ENCODE measurements around the gene AGXT2.

GRCh38 chr5:35052838-35053237, 5.1 kb upstream of the AGXT2 start:
- no peak for TF ChIP-seq CTCF (conservative IDR thresholded peaks at IDR 0.05)
- no peak for TF ChIP-seq EZH2 (IDR thresholded peaks at IDR 0.05; ENCODE audit: low read depth)
